GM12874 (cell line): ENCODE measurements around the gene DEPDC7.

ENCODE experiments used
- TF ChIP-seq, protein P1 (sequence below): IDR thresholded peaks from 2 replicates; pipeline ENCODE4 v1.5.1; 2011; ENCODE audit warnings: low read depth, mild to moderate bottlenecking, control low read depth, low read length, moderate library complexity; ENCODE audit not compliant: insufficient read depth

The DEPDC7 gene

GRCh38 chr11:33013755-33014154 lies 1.9 kb upstream of the DEPDC7 start:
- TF ChIP-seq, protein P1, sequence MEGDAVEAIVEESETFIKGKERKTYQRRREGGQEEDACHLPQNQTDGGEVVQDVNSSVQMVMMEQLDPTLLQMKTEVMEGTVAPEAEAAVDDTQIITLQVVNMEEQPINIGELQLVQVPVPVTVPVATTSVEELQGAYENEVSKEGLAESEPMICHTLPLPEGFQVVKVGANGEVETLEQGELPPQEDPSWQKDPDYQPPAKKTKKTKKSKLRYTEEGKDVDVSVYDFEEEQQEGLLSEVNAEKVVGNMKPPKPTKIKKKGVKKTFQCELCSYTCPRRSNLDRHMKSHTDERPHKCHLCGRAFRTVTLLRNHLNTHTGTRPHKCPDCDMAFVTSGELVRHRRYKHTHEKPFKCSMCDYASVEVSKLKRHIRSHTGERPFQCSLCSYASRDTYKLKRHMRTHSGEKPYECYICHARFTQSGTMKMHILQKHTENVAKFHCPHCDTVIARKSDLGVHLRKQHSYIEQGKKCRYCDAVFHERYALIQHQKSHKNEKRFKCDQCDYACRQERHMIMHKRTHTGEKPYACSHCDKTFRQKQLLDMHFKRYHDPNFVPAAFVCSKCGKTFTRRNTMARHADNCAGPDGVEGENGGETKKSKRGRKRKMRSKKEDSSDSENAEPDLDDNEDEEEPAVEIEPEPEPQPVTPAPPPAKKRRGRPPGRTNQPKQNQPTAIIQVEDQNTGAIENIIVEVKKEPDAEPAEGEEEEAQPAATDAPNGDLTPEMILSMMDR, result no peak

DNA sequence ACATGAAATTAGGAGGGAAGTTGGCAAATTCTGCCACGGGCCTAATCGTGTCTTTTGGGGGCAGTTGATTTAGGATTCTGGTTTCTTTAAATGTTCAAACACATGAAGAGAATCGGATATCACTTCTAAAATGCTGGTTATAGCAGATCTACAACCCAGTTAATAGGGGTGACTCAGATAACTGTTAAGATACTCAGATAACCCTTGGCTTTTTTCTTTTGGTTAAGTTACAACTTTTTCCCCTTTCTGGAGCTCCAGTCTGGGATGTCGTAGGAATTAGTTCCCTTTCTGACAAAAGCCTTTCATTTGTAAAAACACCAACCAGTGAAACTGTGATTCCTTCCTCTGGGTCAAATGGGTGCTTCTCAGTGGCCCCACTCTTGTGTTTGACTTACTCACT lies 976 bp downstream of the DEPDC7 start:
- TF ChIP-seq, protein P1, result no peak

DNA sequence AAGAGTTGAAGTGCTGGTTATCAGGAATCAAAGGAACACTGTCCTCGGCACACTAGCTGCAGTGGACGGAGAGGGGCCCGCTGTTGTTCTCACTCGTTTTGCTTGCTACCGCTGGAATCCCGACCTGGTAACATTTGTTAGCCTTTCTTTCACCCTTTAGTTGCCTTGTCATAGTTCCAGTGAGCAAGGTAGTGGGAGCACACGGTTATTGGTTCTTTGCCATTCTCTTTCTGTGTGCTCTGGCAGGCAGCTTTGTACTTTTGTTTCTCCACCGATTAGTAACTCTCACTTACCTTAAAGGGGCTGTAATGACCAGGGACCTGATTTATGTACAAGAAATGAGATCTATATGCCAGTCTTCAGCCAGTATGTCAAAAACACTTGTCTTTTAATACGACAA lies 1.8 kb downstream of the DEPDC7 start:
- TF ChIP-seq, protein P1, result no peak

DNA sequence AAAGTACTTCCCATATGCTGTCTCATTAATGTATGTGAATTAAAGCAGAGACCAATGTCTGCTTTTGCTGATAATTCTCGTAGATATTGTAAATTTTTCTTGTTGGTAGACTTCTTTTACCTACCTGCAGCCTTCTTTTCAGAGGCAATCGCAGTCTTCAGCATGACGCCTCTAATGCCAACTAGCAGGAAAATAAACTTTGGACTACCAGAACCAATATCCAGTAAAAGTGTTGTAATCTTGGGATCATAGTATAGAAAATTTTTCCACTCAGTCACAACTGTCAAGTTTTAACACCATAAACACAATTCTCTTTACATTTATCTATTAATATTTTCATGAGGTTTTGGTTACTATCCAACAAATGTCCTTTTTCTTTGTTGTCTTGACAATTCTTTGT lies 2.3 kb downstream of the DEPDC7 start:
- TF ChIP-seq, protein P1, result no peak

DNA sequence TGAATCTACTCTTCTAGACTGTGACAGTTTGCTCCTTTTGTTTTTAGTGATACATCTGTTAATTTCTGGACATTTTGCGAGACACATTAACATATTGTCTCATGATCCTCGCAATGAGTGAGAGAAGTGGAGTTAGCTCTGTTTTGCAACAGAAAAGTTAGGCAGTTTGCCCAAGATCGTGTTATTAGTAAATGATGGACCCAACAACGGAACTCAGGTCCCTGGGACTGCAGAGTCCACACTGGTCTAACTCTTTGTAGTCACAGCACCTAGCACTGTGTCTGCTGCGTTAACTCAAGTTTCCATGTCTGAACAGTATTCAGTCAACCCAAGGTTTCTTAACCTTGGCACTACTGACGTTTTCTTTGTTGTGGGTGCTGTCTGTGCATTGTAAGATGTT lies 3.2 kb downstream of the DEPDC7 start:
- TF ChIP-seq, protein P1, result no peak

GRCh38 chr11:33021501-33021900 lies 5.8 kb downstream of the DEPDC7 start:
- TF ChIP-seq, protein P1, result no peak

- TF ChIP-seq, protein P1, result no peak
Measured at GRCh38 chr11:33021937-33022336, 6.3 kb downstream of the DEPDC7 start.

DNA sequence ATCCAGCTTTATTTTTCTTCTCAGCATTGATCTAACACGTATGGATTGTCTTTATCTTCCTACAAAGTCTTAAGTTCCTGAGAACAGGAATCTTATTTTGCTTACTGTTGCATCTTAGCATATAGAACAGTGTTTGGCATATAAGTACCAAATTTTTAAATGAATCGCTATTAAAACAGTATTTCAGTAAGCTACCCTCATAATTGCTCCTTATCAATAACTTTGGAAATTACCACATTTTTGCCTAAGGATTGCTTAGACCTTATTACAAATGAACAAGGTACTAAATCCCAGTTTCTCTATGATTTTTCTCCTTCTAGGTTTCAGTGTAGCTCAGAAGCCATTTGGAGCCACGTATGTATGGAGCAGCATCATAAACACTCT lies 9.7 kb downstream of the DEPDC7 start:
- TF ChIP-seq, protein P1, result no peak
